Measurements from ENCODE around the gene HOMEZ.
"Not testable (repeated sequence)": the region's sequence is repeated elsewhere in the genome, so short reads cannot be mapped to it uniquely, and the experiment has no call there.

The HOMEZ gene

DNA sequence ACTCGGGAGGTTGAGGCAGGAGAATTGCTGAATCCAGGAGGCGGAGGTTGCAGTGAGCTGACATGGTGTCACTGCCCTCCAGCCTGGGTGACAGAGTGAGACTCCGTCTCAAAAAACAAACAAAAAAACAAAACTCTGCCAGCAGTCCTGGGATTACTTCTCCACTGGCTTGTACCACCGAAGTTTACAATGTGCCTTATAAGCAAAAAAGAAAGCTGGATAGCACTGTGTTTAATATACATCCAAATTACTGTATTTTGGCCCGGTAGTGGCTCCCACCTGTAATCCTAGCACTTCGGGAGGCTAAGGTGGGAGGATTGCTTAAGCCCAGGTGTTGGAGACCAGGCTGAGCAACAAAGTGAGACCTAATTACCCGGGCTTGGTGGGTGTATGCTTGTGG lies 16.7 kb downstream of the HOMEZ start:
- Histone ChIP-seq H3K36me3 (ENCODE audit: insufficient read depth, low read length) (no peaks in the 10 kb centered on the region), H2AFZ (ENCODE audit: low read depth, low read length) (no peak overlapping the region), H3K27ac (ENCODE audit: low read length) (no peak overlapping the region), H3K4me3 (ENCODE audit: low read depth in 1 of 2, low read length in 2 of 2) (no peak overlapping the region), H3K79me2 (ENCODE audit: insufficient read depth, low read length) (no peaks in the 10 kb centered on the region), H3K27me3 (ENCODE audit: insufficient read depth, low read length, poor library complexity) (no peaks in the 10 kb centered on the region), H4K20me1 (ENCODE audit: insufficient read depth, low read length) (no peaks in the 10 kb centered on the region), H3K9me3 (ENCODE audit: insufficient read depth, low read length, severe bottlenecking) (no peaks in the 10 kb centered on the region), H3K4me2 (ENCODE audit: insufficient read depth, low read length) (no peak overlapping the region), H3K4me1 (ENCODE audit: insufficient read depth, low read length) (no peaks in the 10 kb centered on the region), H3K9ac (ENCODE audit: low read depth, low read length) (no peak overlapping the region)
- TF ChIP-seq, protein P1, sequence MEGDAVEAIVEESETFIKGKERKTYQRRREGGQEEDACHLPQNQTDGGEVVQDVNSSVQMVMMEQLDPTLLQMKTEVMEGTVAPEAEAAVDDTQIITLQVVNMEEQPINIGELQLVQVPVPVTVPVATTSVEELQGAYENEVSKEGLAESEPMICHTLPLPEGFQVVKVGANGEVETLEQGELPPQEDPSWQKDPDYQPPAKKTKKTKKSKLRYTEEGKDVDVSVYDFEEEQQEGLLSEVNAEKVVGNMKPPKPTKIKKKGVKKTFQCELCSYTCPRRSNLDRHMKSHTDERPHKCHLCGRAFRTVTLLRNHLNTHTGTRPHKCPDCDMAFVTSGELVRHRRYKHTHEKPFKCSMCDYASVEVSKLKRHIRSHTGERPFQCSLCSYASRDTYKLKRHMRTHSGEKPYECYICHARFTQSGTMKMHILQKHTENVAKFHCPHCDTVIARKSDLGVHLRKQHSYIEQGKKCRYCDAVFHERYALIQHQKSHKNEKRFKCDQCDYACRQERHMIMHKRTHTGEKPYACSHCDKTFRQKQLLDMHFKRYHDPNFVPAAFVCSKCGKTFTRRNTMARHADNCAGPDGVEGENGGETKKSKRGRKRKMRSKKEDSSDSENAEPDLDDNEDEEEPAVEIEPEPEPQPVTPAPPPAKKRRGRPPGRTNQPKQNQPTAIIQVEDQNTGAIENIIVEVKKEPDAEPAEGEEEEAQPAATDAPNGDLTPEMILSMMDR (IDR thresholded peaks at IDR 0.05; ENCODE audit: borderline replicate concordance, extremely low read depth, low read length, poor library complexity, severe bottlenecking) = no peak
- TF ChIP-seq EZH2 (IDR thresholded peaks at IDR 0.05; ENCODE audit: borderline replicate concordance, low read depth, low read length, severe bottlenecking) = no peak
- DNase-seq (no peak), ATAC-seq (ENCODE audit: insufficient read depth, low read depth) (no peak)

GRCh38 chr14:23260849-23261248 lies 25.1 kb downstream of the HOMEZ start:
- not testable (repeated sequence) for H4K20me1 ChIP-seq (ENCODE audit: insufficient read depth, low read length); ATAC-seq (ENCODE audit: insufficient read depth, low read depth); H3K9ac ChIP-seq (ENCODE audit: low read depth, low read length); DNase-seq; H3K27ac ChIP-seq (ENCODE audit: low read length); H3K4me1 ChIP-seq (ENCODE audit: insufficient read depth, low read length); H2AFZ ChIP-seq (ENCODE audit: low read depth, low read length); H3K36me3 ChIP-seq (ENCODE audit: insufficient read depth, low read length); H3K9me3 ChIP-seq (ENCODE audit: insufficient read depth, low read length, severe bottlenecking); H3K4me3 ChIP-seq (ENCODE audit: low read depth in 1 of 2, low read length in 2 of 2); H3K4me2 ChIP-seq (ENCODE audit: insufficient read depth, low read length); H3K79me2 ChIP-seq (ENCODE audit: insufficient read depth, low read length)
- H3K27me3 ChIP-seq (ENCODE audit: insufficient read depth, low read length, poor library complexity) = peaks cover 17% of the 10 kb centered on the region

DNA sequence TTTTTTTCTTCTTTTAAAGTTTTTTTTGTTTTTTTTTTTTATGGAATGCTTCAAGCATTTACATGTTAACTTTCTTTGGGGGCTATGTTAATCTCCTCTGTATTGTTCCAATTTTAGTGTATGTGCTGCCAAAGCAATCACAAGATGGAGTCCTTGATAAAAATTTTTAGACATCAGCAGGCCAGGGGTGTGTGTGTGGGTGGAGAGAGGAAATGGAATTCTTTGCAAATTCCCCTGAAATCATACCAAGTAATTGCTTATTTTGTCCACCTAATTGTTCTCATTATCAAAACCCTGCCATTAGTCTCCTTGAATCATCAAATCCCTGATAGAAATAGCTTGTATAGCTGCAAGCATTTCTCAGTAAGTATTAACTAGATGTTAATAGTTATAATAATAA lies 26.5 kb downstream of the HOMEZ start:
- DNase-seq = no peak
- H3K9ac ChIP-seq (ENCODE audit: low read depth, low read length) = no peak overlapping the region
- H3K4me2 ChIP-seq (ENCODE audit: insufficient read depth, low read length) = no peak overlapping the region
- H4K20me1 ChIP-seq (ENCODE audit: insufficient read depth, low read length) = no peaks in the 10 kb centered on the region
- H3K79me2 ChIP-seq (ENCODE audit: insufficient read depth, low read length) = no peaks in the 10 kb centered on the region
- peaks cover 22% of the 10 kb centered on the region for H3K27me3 ChIP-seq (ENCODE audit: insufficient read depth, low read length, poor library complexity)
- no peak overlapping the region for H3K27ac ChIP-seq (ENCODE audit: low read length)
- no peak for ATAC-seq (ENCODE audit: insufficient read depth, low read depth)
- TF ChIP-seq, protein P1 (IDR thresholded peaks at IDR 0.05; ENCODE audit: borderline replicate concordance, extremely low read depth, low read length, poor library complexity, severe bottlenecking) = no peak
- no peak for TF ChIP-seq EZH2 (IDR thresholded peaks at IDR 0.05; ENCODE audit: borderline replicate concordance, low read depth, low read length, severe bottlenecking)
- no peak overlapping the region for H3K4me3 ChIP-seq (ENCODE audit: low read depth in 1 of 2, low read length in 2 of 2)
- no peak overlapping the region for H2AFZ ChIP-seq (ENCODE audit: low read depth, low read length)
- H3K9me3 ChIP-seq (ENCODE audit: insufficient read depth, low read length, severe bottlenecking) = no peaks in the 10 kb centered on the region
- no peaks in the 10 kb centered on the region for H3K4me1 ChIP-seq (ENCODE audit: insufficient read depth, low read length)
- no peaks in the 10 kb centered on the region for H3K36me3 ChIP-seq (ENCODE audit: insufficient read depth, low read length)

GRCh38 chr14:23258256-23258655 lies 27.7 kb downstream of the HOMEZ start:
- ATAC-seq (ENCODE audit: insufficient read depth, low read depth) (no peak), DNase-seq (no peak)
- H3K4me3 ChIP-seq (ENCODE audit: low read depth in 1 of 2, low read length in 2 of 2) = no peak overlapping the region
- H3K4me1 ChIP-seq (ENCODE audit: insufficient read depth, low read length) = no peaks in the 10 kb centered on the region
- no peaks in the 10 kb centered on the region for H3K36me3 ChIP-seq (ENCODE audit: insufficient read depth, low read length)
- no peaks in the 10 kb centered on the region for H3K79me2 ChIP-seq (ENCODE audit: insufficient read depth, low read length)
- no peak for TF ChIP-seq EZH2 (IDR thresholded peaks at IDR 0.05; ENCODE audit: borderline replicate concordance, low read depth, low read length, severe bottlenecking)
- TF ChIP-seq, protein P1 (IDR thresholded peaks at IDR 0.05; ENCODE audit: borderline replicate concordance, extremely low read depth, low read length, poor library complexity, severe bottlenecking) = no peak
- H3K9me3 ChIP-seq (ENCODE audit: insufficient read depth, low read length, severe bottlenecking) = no peaks in the 10 kb centered on the region
- H3K9ac ChIP-seq (ENCODE audit: low read depth, low read length) = no peak overlapping the region
- H4K20me1 ChIP-seq (ENCODE audit: insufficient read depth, low read length) = no peaks in the 10 kb centered on the region
- no peak overlapping the region for H3K27ac ChIP-seq (ENCODE audit: low read length)
- H3K4me2 ChIP-seq (ENCODE audit: insufficient read depth, low read length) = no peak overlapping the region
- H2AFZ ChIP-seq (ENCODE audit: low read depth, low read length) = no peak overlapping the region
- peaks cover 22% of the 10 kb centered on the region for H3K27me3 ChIP-seq (ENCODE audit: insufficient read depth, low read length, poor library complexity)

Measured in DND-41 (cell line).